Measurements from ENCODE around the gene PPARG. TPM values are rescaled to one million over a fixed set of nuclear protein-coding genes. Genes with fewer than 3 reads are reported as not detected.

PPARG gene
- total RNA-seq, 1 donor from 2014 or later = 3.2 TPM

GRCh38 chr3:12451960-12452359 lies 163.1 kb downstream of the PPARG start:
- Mint-ChIP-seq H3K27me3 (ENCODE audit: unreplicated experiment) (peaks cover 5% of the 10 kb centered on the region), H3K27ac (ENCODE audit: unreplicated experiment) (no peak overlapping the region), H3K4me1 (ENCODE audit: unreplicated experiment) (no peaks in the 10 kb centered on the region), H3K36me3 (ENCODE audit: low read depth, unreplicated experiment) (no peaks in the 10 kb centered on the region), H3K9me3 (ENCODE audit: unreplicated experiment) (no peaks in the 10 kb centered on the region), H3K4me3 (ENCODE audit: unreplicated experiment) (no peak overlapping the region)
- no peak for DNase-seq (ENCODE audit: low spot score)
- TF ChIP-seq CTCF (IDR thresholded peaks at IDR 0.05; ENCODE audit: unreplicated experiment) = no peak

GRCh38 chr3:12452361-12453330 lies 163.8 kb downstream of the PPARG start:
- Mint-ChIP-seq H3K27ac (ENCODE audit: unreplicated experiment) (no peak overlapping the region), H3K4me3 (ENCODE audit: unreplicated experiment) (no peak overlapping the region), H3K4me1 (ENCODE audit: unreplicated experiment) (no peaks in the 10 kb centered on the region), H3K27me3 (ENCODE audit: unreplicated experiment) (peaks cover 2% of the 10 kb centered on the region), H3K9me3 (ENCODE audit: unreplicated experiment) (no peaks in the 10 kb centered on the region), H3K36me3 (ENCODE audit: low read depth, unreplicated experiment) (no peaks in the 10 kb centered on the region)
- TF ChIP-seq CTCF (IDR thresholded peaks at IDR 0.05; ENCODE audit: unreplicated experiment) = no peak
- no peak for DNase-seq (ENCODE audit: low spot score)

- Mint-ChIP-seq H3K4me1 (ENCODE audit: unreplicated experiment) (no peaks in the 10 kb centered on the region), H3K27me3 (ENCODE audit: unreplicated experiment) (peaks cover 1% of the 10 kb centered on the region), H3K9me3 (ENCODE audit: unreplicated experiment) (no peaks in the 10 kb centered on the region), H3K36me3 (ENCODE audit: low read depth, unreplicated experiment) (no peaks in the 10 kb centered on the region), H3K27ac (ENCODE audit: unreplicated experiment) (no peak overlapping the region), H3K4me3 (ENCODE audit: unreplicated experiment) (no peak overlapping the region)
- no peak for DNase-seq (ENCODE audit: low spot score)
- TF ChIP-seq CTCF (IDR thresholded peaks at IDR 0.05; ENCODE audit: unreplicated experiment) = no peak
Measured at GRCh38 chr3:12454076-12454815, 165.4 kb downstream of the PPARG start.

GRCh38 chr3:12454816-12455121 lies 165.9 kb downstream of the PPARG start:
- Mint-ChIP-seq H3K4me1 (ENCODE audit: unreplicated experiment) (no peaks in the 10 kb centered on the region), H3K27ac (ENCODE audit: unreplicated experiment) (no peak overlapping the region), H3K36me3 (ENCODE audit: low read depth, unreplicated experiment) (no peaks in the 10 kb centered on the region), H3K27me3 (ENCODE audit: unreplicated experiment) (peaks cover 1% of the 10 kb centered on the region), H3K9me3 (ENCODE audit: unreplicated experiment) (no peaks in the 10 kb centered on the region), H3K4me3 (ENCODE audit: unreplicated experiment) (no peak overlapping the region)
- DNase-seq (ENCODE audit: low spot score) = no peak
- TF ChIP-seq CTCF (IDR thresholded peaks at IDR 0.05; ENCODE audit: unreplicated experiment) = no peak

- Mint-ChIP-seq H3K36me3 (ENCODE audit: low read depth, unreplicated experiment) (no peaks in the 10 kb centered on the region), H3K9me3 (ENCODE audit: unreplicated experiment) (no peaks in the 10 kb centered on the region), H3K4me1 (ENCODE audit: unreplicated experiment) (no peaks in the 10 kb centered on the region), H3K4me3 (ENCODE audit: unreplicated experiment) (no peak overlapping the region), H3K27me3 (ENCODE audit: unreplicated experiment) (peaks cover 1% of the 10 kb centered on the region), H3K27ac (ENCODE audit: unreplicated experiment) (no peak overlapping the region)
- no peak for TF ChIP-seq CTCF (IDR thresholded peaks at IDR 0.05; ENCODE audit: unreplicated experiment)
- no peak for DNase-seq (ENCODE audit: low spot score)
Measured at GRCh38 chr3:12455740-12456139, 166.9 kb downstream of the PPARG start.
